GM12878 (cell line): ENCODE results near the gene APOA5. TPM values are rescaled to one million over a fixed set of nuclear protein-coding genes. Genes with fewer than 3 reads are reported as not detected.

ENCODE experiments used
- ATAC-seq: fragments of 200-7000 bp; cut with Tn5 transposase; 3 replicates; pipeline ENCODE4 v1.9.1; 2020; ENCODE audit warnings: mild to moderate bottlenecking, moderate library complexity
- BruUV-seq: library from RNA; stranded (reverse); fragments of 400-500 nt; replicated peaks from 2 replicates; lab custom pipeline; 2021; lab: Mats Ljungman, UMichigan
- CTCF ChIA-PET: fragments of 300-600 bp; sonication (Branson Sonifier 250); formaldehyde crosslinking; extraction: SDS; loops from one replicate; lab custom pipeline; 2021; ENCODE audit warnings: inconsistent platforms; lab: Yijun Ruan, JAX
- POLR2A ChIA-PET: fragments of 350-600 bp; formaldehyde crosslinking; extraction: SDS; loops from one replicate; lab custom pipeline; 2021; ENCODE audit warnings: inconsistent platforms; lab: Charles Lee
- RAD21 ChIA-PET: fragments of 300-600 bp; sonication (Branson Sonifier 250); formaldehyde crosslinking; loops from one replicate; lab custom pipeline; 2023; ENCODE audit warnings: antibody characterized with exemption; ENCODE audit not compliant: unreplicated experiment; lab: Charles Lee
- SMC1A ChIA-PET: fragments of 300-600 bp; sonication (Branson Sonifier 250); formaldehyde crosslinking; loops from one replicate; lab custom pipeline; 2023; ENCODE audit not compliant: unreplicated experiment, uncharacterized antibody; lab: Charles Lee
- DNase-seq: peaks from one replicate; pipeline ENCODE4 v3.0.0-alpha.2; 2011; ENCODE audit warnings: low read depth, low spot score
- FAIRE-seq: peaks from 3 replicates; lab custom pipeline; 2011; peaks lifted over from hg19 to GRCh38; lab: Jason Lieb, UNC
- H2AFZ ChIP-seq: 2 replicates; pipeline ENCODE4 v1.6.0; 2011; ENCODE audit warnings: low read depth, low read length, control low read depth; ENCODE audit not compliant: control insufficient read depth
- H3K27ac ChIP-seq: 2 replicates; pipeline ENCODE4 v1.5.1; 2011; ENCODE audit warnings: control low read depth; ENCODE audit not compliant: control insufficient read depth, insufficient read depth
- H3K27me3 ChIP-seq, 2 experiments: replicated peaks in 1 of 2; 2 replicates each; pipeline versions ENCODE4 v1.6.0 to v1.6.1; 2011; ENCODE audit warnings: low read length in 1 of 2; ENCODE audit not compliant: control insufficient read depth in 2 of 2, insufficient read depth in 2 of 2
- H3K36me3 ChIP-seq, 2 experiments: 2 replicates each; pipeline ENCODE4 v1.5.1; 2011; ENCODE audit warnings: low read length in 1 of 2; ENCODE audit not compliant: control insufficient read depth in 2 of 2, insufficient read depth in 2 of 2
- H3K4me1 ChIP-seq: 2 replicates; pipeline ENCODE4 v1.6.1; 2011; ENCODE audit warnings: mild to moderate bottlenecking, low read length, moderate library complexity, mixed read lengths; ENCODE audit not compliant: control insufficient read depth, insufficient read depth
- H3K4me2 ChIP-seq: 2 replicates; pipeline ENCODE4 v1.6.0; 2011; ENCODE audit warnings: control low read depth; ENCODE audit not compliant: control insufficient read depth, insufficient read depth
- H3K4me3 ChIP-seq: fragments of 200-600 bp; sonication (generic); 2 replicates; pipeline ENCODE4 v1.5.1; 2016
- H3K79me2 ChIP-seq: 2 replicates; pipeline ENCODE4 v1.6.0; 2011; ENCODE audit warnings: low read length; ENCODE audit not compliant: control insufficient read depth, insufficient read depth
- H3K9ac ChIP-seq: 2 replicates; pipeline ENCODE4 v1.8.0; 2011; ENCODE audit warnings: low read length, control low read depth, mixed read lengths; ENCODE audit not compliant: control insufficient read depth, insufficient read depth
- H3K9me3 ChIP-seq: replicated peaks from 3 replicates; pipeline ENCODE4 v1.5.1; 2011; ENCODE audit warnings: mild to moderate bottlenecking, low read length; ENCODE audit not compliant: control insufficient read depth, insufficient read depth
- H4K20me1 ChIP-seq: 2 replicates; pipeline ENCODE4 v1.6.0; 2011; ENCODE audit not compliant: control insufficient read depth, insufficient read depth
- CBX3 ChIP-seq: fragments of 200-600 bp; sonication (generic); IDR thresholded peaks from 2 replicates; pipeline ENCODE4 v1.6.1; 2016; ENCODE audit warnings: low read depth, borderline replicate concordance
- IKZF1 ChIP-seq: fragments of 450-650 bp; conservative IDR thresholded peaks from 2 replicates; pipeline ENCODE4 v1.6.1; 2017; ENCODE audit warnings: antibody characterized with exemption, mild to moderate bottlenecking
- MEF2A ChIP-seq: IDR thresholded peaks from 2 replicates; pipeline ENCODE4 v1.6.1; 2011; ENCODE audit warnings: low read depth, mild to moderate bottlenecking, low read length, moderate library complexity; ENCODE audit not compliant: insufficient read depth
- ZBTB11 ChIP-seq: fragments of 450-650 bp; formaldehyde crosslinking; IDR thresholded peaks from 2 replicates; pipeline ENCODE4 v1.5.0; 2022; ENCODE audit warnings: mild to moderate bottlenecking, missing genetic modification characterization
- ZNF24 ChIP-seq: fragments of 450-650 bp; IDR thresholded peaks from 2 replicates; pipeline ENCODE4 v1.6.1; 2017; ENCODE audit warnings: antibody characterized with exemption, mild to moderate bottlenecking
- in situ Hi-C: fragments of 300-500 bp; cut with MboI; formaldehyde crosslinking; loops from 9 replicates; pipeline ENCODE4 v1.14.3; 2018; ENCODE audit warnings: mixed read lengths
- intact Hi-C: fragments of 100-400 bp; cut with micrococcal nuclease; formaldehyde crosslinking; loops from one replicate; pipeline ENCODE4 v1.14.2; 2022; ENCODE audit not compliant: unreplicated experiment
- polyA plus RNA-seq, 11 experiments: library from polyadenylated mRNA; depleted of rRNA in 4 of 11; unstranded in 6 of 11; stranded (reverse) in 5 of 11; fragments of >200 nt; fragmentation: Nextera tagmentation in 4 of 11; fragmentation: Illumina TruSeq in 1 of 11; extraction: Ambion mirVana in 4 of 11; extraction: Trizol in 1 of 11; gene quantifications; 1 replicate in 1 of 11; 2 replicates in 10 of 11; pipeline versions ENCODE4 v1.2.1 to v1.2.3, GENCODE V29; 2011 to 2016; ENCODE audit warnings: inconsistent platforms in 2 of 11, missing spikeins in 2 of 11, low read depth in 1 of 11
- total RNA-seq, 4 experiments: library from RNA; depleted of rRNA in 3 of 4; stranded (reverse); fragments of >200 nt in 3 of 4; fragmentation: Illumina TruSeq in 1 of 4; extraction: Trizol in 1 of 4; gene quantifications; 2 replicates each; pipeline versions ENCODE4 v1.2.1 to v1.2.3, GENCODE V29; 2013 to 2021

The APOA5 gene
- total and polyA plus RNA-seq, 10 of the 15 experiments (the other 5 are each of a cell fraction or from before 2014, with no cell fraction given): 0.15 TPM; not detected in 9

DNA sequence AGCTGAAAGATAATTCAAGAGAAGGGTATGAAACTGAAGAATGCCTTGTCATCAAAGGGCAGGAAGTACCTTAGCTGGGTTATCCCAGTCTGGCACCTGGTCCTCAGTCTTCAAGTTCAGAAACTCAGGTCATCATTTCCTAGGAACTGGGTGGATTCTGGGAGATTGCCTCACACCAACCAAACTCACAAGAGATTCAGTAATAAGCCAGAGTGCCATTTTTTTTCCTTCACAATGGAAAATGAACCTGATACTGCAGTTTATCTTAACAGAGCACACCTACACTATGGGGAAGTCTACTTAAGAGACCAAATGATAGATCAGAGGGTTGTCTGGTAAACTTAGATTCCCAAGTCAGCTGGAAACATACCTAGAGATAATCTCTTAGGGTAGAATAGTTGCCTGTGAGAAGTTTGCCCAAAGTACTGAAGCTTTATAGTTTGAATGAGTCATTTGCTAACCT is 15.1 kb downstream of the APOA5 start:
- POLR2A ChIA-PET: interaction anchor here (1.5 kb wide), 1 partner anchor 10 kb away, joined by 3 read pairs; no protein-coding TSS in a partner anchor

More for the DNA sequence above, 15.1 kb downstream of the APOA5 start:
- in situ Hi-C loops: no loop called here
- ChIA-PET CTCF (interaction anchor here (1.1 to 1.4 kb wide), 3 partner anchors 13 to 330 kb away, joined by 3 to 5 read pairs (median 4); partner anchors contain the start of gene APOA5), RAD21 (interaction anchor here (0.9 kb wide), 1 partner anchor 59 kb away, joined by 3 read pairs; no protein-coding TSS in a partner anchor), SMC1A (interaction anchor here (1.9 kb wide), 1 partner anchor 10 kb away, joined by 9 read pairs; no protein-coding TSS in a partner anchor)
- no peak overlapping the region for H3K4me2 ChIP-seq
- no peak for ATAC-seq
- no peak overlapping the region for H3K27ac ChIP-seq
- H3K79me2 ChIP-seq: peaks cover 12% of the 10 kb centered on the region
- H3K9me3 ChIP-seq: no peaks in the 10 kb centered on the region
- no peak overlapping the region for H3K9ac ChIP-seq
- no peaks in the 10 kb centered on the region for H3K27me3 ChIP-seq
- H3K4me3 ChIP-seq: no peak overlapping the region
- no peak overlapping the region for H2AFZ ChIP-seq
- H4K20me1 ChIP-seq: no peaks in the 10 kb centered on the region
- intact Hi-C loops: no loop called here
- TF ChIP-seq IKZF1: no peak
- TF ChIP-seq ZBTB11: no peak
- TF ChIP-seq ZNF24: no peak
- TF ChIP-seq CBX3: no peak
- TF ChIP-seq MEF2A: no peak
- H3K36me3 ChIP-seq: peaks cover 4 to 22% of the 10 kb centered on the region in 2 experiments
- BruUV-seq: no TSS peak
- peaks cover under 1% of the 10 kb centered on the region; the same call in 1 of the 2 replicates for H3K4me1 ChIP-seq
- DNase-seq: no peak
- FAIRE-seq: no peak
